ENCODE measurements around the gene GLS. TPM values are rescaled to one million over a fixed set of nuclear protein-coding genes. Genes with fewer than 3 reads are reported as not detected.
A peak's percentile ranks its signal among the peaks of the same experiment; 100 is the strongest.

The GLS gene
- total and polyA plus RNA-seq, 2 of the 13 experiments (the other 11 are each of a cell fraction or from before 2014, with no cell fraction given) = 78.6 to 183 TPM

DNA sequence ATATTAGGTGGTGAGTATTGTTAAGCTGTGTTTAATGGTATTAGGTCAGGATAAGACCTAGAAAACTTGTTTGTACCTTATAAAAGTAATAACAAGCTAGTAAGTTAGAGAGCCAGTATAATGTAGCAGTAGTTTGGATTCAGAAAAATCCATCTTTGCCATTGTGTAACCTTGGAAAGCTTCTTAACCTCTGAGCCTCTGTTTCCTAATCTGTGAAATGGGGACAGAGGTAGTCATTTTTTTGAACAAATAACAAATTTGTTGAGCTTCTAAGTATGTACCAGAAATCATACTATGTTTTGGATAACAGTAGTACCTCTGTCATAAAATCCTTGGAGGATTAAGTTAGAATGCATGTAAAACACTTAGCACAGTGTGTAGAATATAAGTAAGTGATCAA is 12.5 kb downstream of the GLS start:
- intact Hi-C loops (cut with micrococcal nuclease; ENCODE audit: unreplicated experiment) = no loop called here
- Histone ChIP-seq H3K79me2 (ENCODE audit: insufficient read depth, low read length) (peaks cover 59% of the 10 kb centered on the region), H2AFZ (ENCODE audit: low read length) (no peak overlapping the region), H3K4me3 (replicated peaks in 1 of 3; ENCODE audit: insufficient read depth in 1 of 3, low read depth in 2 of 3, low read length in 3 of 3) (no peak overlapping the region), H4K20me1 (ENCODE audit: insufficient read depth, low read length) (peaks cover 15% of the 10 kb centered on the region; the same call in 1 of the 2 replicates), H3K4me1 (ENCODE audit: insufficient read depth, low read length) (peaks cover 26% of the 10 kb centered on the region), H3K27ac (ENCODE audit: extremely low read length, insufficient read depth, low read length) (no peak overlapping the region), H3K9ac (ENCODE audit: insufficient read depth, low read depth, low read length) (no peak overlapping the region), H3K27me3 (ENCODE audit: control insufficient read depth in 1 of 2, insufficient read depth in 2 of 2, low read length in 2 of 2) (no peaks in the 10 kb centered on the region), H3K4me2 (ENCODE audit: low read depth, low read length) (no peak overlapping the region), H3K36me3 (replicated peaks in 1 of 2; ENCODE audit: control insufficient read depth in 1 of 2, insufficient read depth in 2 of 2, low read length in 2 of 2) (peaks cover 6 to 26% of the 10 kb centered on the region in 2 experiments; a peak in 4 of 5 replicates), H3K9me3 (ENCODE audit: low read length) (no peaks in the 10 kb centered on the region)
- in situ Hi-C loops (cut with HindIII; ENCODE audit: extremely low pct_ligation_motif_present, low pct_unique_long_range_greater_than_20kb) = no loop called here
- ChIA-PET POLR2A (interaction anchor here (0.8 to 2.2 kb wide), 3 partner anchors 11 to 51 kb away, joined by 3 to 10 read pairs (median 4); partner anchors contain the start of gene GLS), CTCF (ENCODE audit: low intra/inter-chr PET ratio, low total read pairs) (no interaction called here)
- FAIRE-seq (no peak), DNase-seq (ENCODE audit: low spot score) (no peak), ATAC-seq (no peak)
- no peak for TF ChIP-seq ZNF777 (CRISPR knock-in tag; IDR thresholded peaks at IDR 0.05)
- peak; percentile 93; the same call in 1 of the 2 replicates for TF ChIP-seq CHD4 (IDR thresholded peaks at IDR 0.05; ENCODE audit: borderline replicate concordance, low read length)
- TF ChIP-seq, protein P1, sequence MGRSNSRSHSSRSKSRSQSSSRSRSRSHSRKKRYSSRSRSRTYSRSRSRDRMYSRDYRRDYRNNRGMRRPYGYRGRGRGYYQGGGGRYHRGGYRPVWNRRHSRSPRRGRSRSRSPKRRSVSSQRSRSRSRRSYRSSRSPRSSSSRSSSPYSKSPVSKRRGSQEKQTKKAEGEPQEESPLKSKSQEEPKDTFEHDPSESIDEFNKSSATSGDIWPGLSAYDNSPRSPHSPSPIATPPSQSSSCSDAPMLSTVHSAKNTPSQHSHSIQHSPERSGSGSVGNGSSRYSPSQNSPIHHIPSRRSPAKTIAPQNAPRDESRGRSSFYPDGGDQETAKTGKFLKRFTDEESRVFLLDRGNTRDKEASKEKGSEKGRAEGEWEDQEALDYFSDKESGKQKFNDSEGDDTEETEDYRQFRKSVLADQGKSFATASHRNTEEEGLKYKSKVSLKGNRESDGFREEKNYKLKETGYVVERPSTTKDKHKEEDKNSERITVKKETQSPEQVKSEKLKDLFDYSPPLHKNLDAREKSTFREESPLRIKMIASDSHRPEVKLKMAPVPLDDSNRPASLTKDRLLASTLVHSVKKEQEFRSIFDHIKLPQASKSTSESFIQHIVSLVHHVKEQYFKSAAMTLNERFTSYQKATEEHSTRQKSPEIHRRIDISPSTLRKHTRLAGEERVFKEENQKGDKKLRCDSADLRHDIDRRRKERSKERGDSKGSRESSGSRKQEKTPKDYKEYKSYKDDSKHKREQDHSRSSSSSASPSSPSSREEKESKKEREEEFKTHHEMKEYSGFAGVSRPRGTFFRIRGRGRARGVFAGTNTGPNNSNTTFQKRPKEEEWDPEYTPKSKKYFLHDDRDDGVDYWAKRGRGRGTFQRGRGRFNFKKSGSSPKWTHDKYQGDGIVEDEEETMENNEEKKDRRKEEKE (IDR thresholded peaks at IDR 0.05) = no peak
- TF ChIP-seq DNMT1 (CRISPR knock-in tag; IDR thresholded peaks at IDR 0.05) = no peak
- no peak for TF ChIP-seq TCF7 (IDR thresholded peaks at IDR 0.05; ENCODE audit: low read depth)
- TF ChIP-seq GPBP1L1 (CRISPR knock-in tag; IDR thresholded peaks at IDR 0.05) = no peak
- TF ChIP-seq NCOA5 (CRISPR knock-in tag; IDR thresholded peaks at IDR 0.05) = no peak
- no peak for TF ChIP-seq NBN (conservative IDR thresholded peaks at IDR 0.05)
- TF ChIP-seq KDM1A (CRISPR knock-in tag; IDR thresholded peaks at IDR 0.05) = 0 out of 2 replicates have a peak, but pooled peaks have one; percentile 80
- TF ChIP-seq SRY (CRISPR knock-in tag; IDR thresholded peaks at IDR 0.05) = no peak
- TF ChIP-seq HES4 (CRISPR knock-in tag; IDR thresholded peaks at IDR 0.05; ENCODE audit: borderline replicate concordance) = no peak
- TF ChIP-seq ZNF629 (CRISPR knock-in tag; conservative IDR thresholded peaks at IDR 0.05) = peak; percentile 96
- TF ChIP-seq, protein P2, sequence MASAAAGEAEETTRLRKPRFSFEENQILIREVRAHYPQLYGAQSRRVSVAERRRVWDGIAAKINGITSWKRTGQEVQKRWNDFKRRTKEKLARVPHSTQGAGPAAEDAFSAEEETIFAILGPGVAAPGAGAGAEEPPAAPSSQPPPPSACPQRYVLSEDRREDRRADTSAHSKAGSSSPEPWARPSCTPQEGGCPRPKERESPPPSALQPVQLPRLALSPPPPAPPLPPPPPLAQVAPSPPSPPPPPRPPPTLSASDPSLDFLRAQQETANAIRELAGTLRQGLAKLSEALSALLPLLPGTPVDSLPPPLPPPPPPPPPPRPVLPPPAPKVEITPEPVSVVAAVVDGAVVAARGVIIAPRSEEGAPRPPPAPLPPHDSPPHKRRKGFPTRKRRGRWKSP (CRISPR knock-in tag; IDR thresholded peaks at IDR 0.05) = no peak
- 0 out of 2 replicates have a peak, but pooled peaks have one; percentile 30 for TF ChIP-seq SSRP1 (CRISPR knock-in tag; IDR thresholded peaks at IDR 0.05)
- no peak for TF ChIP-seq SP140L (CRISPR knock-in tag; IDR thresholded peaks at IDR 0.05; ENCODE audit: borderline replicate concordance)
- TF ChIP-seq ZBTB10 (CRISPR knock-in tag; IDR thresholded peaks at IDR 0.05; ENCODE audit: borderline replicate concordance) = no peak
- no peak for TF ChIP-seq NR2C2 (CRISPR knock-in tag; IDR thresholded peaks at IDR 0.05; ENCODE audit: borderline replicate concordance)
- BruUV-seq (replicated peaks) = no TSS peak

Measured in HepG2 (cell line).